HUES48 (cell line): ENCODE measurements around the gene MAP4K1.
"Not testable (repeated sequence)": the region's sequence is repeated elsewhere in the genome, so short reads cannot be mapped to it uniquely, and the experiment has no call there.

Experiments
- H3K27ac ChIP-seq: one replicate; pipeline ENCODE4 v1.7.0; 2013; ENCODE audit warnings: low read depth, low read length, inconsistent platforms
- H3K27me3 ChIP-seq: 2 replicates; pipeline ENCODE4 v1.6.1; 2013; ENCODE audit warnings: mild to moderate bottlenecking, low read length; ENCODE audit not compliant: control insufficient read depth, insufficient read depth
- H3K36me3 ChIP-seq: 2 replicates; pipeline ENCODE4 v1.6.1; 2013; ENCODE audit warnings: low read length; ENCODE audit not compliant: control insufficient read depth, insufficient read depth
- H3K4me1 ChIP-seq: 2 replicates; pipeline ENCODE4 v1.6.1; 2013; ENCODE audit warnings: mild to moderate bottlenecking, low read length; ENCODE audit not compliant: control insufficient read depth, insufficient read depth
- H3K4me3 ChIP-seq: 2 replicates; pipeline ENCODE4 v1.5.1; 2013; ENCODE audit warnings: mild to moderate bottlenecking, low read depth, low read length
- H3K9ac ChIP-seq: 2 replicates; pipeline ENCODE4 v1.6.1; 2013; ENCODE audit warnings: mild to moderate bottlenecking, low read depth, low read length, moderate library complexity
- H3K9me3 ChIP-seq: 2 replicates; pipeline ENCODE4 v1.6.1; 2013; ENCODE audit warnings: low read length; ENCODE audit not compliant: control insufficient read depth, insufficient read depth

MAP4K1 gene

GRCh38 chr19:38592940-38593339 lies 24.8 kb downstream of the MAP4K1 start:
- H3K36me3 ChIP-seq: peaks cover 3% of the 10 kb centered on the region
- H3K4me1 ChIP-seq: no peaks in the 10 kb centered on the region
- H3K27me3 ChIP-seq: no peaks in the 10 kb centered on the region
- H3K4me3 ChIP-seq: no peak overlapping the region
- no peak overlapping the region for H3K27ac ChIP-seq
- no peak overlapping the region for H3K9ac ChIP-seq
- no peaks in the 10 kb centered on the region for H3K9me3 ChIP-seq

DNA sequence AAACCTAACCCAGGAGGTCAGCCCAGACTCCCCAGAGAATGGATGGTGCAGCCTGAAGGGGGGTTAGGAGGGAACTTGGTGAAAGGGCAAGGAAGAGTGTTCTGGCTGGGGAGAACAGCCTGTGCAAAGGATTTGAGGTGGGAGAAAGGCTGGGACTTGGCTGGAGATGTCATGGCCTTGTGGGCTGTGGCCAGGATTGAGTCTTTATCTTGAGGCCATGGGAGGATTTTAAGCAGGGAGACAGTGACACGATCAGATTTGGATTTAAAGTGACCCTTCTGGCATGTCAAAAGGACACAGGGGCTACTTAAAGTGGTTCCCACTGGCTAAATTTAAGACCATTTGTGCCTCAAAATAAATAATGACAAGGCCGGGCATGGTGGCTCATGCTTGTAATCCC lies 29.7 kb downstream of the MAP4K1 start:
- H3K27me3 ChIP-seq: no peaks in the 10 kb centered on the region
- H3K4me3 ChIP-seq: no peak overlapping the region
- peaks cover 24% of the 10 kb centered on the region for H3K36me3 ChIP-seq
- H3K9ac ChIP-seq: no peak overlapping the region
- no peak overlapping the region for H3K27ac ChIP-seq
- H3K9me3 ChIP-seq: no peaks in the 10 kb centered on the region
- no peaks in the 10 kb centered on the region for H3K4me1 ChIP-seq

- no peak overlapping the region for H3K27ac ChIP-seq
- no peaks in the 10 kb centered on the region for H3K9me3 ChIP-seq
- H3K36me3 ChIP-seq: peaks cover 24% of the 10 kb centered on the region
- H3K4me3 ChIP-seq: no peak overlapping the region
- H3K9ac ChIP-seq: no peak overlapping the region
- H3K4me1 ChIP-seq: no peaks in the 10 kb centered on the region
- H3K27me3 ChIP-seq: no peaks in the 10 kb centered on the region
Measured at GRCh38 chr19:38587562-38587961, 30.2 kb downstream of the MAP4K1 start.

DNA sequence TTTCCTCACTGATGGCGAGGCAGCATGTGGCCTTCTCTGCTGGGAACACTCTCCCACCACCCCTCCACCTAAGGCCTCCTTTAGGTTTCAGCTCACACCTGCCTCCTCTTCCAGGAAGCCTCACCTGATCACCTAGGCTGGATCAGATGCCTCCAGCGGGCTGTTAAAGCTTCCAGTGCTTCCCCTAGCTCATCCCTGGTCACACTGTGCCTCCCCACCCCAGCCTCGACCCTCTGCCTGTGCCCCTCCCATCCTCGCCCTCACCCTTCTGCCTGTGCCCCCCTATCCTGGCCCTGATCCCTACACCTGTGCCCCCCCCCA lies 33.8 kb downstream of the MAP4K1 start:
- Histone ChIP-seq H3K4me3 (no peak overlapping the region), H3K27ac (no peak overlapping the region), H3K4me1 (no peaks in the 10 kb centered on the region), H3K36me3 (peaks cover 24% of the 10 kb centered on the region), H3K9me3 (no peaks in the 10 kb centered on the region), H3K9ac (no peak overlapping the region), H3K27me3 (no peaks in the 10 kb centered on the region)

- no peak overlapping the region for H3K9ac ChIP-seq
- no peak overlapping the region for H3K4me3 ChIP-seq
- no peak overlapping the region for H3K27ac ChIP-seq
- H3K27me3 ChIP-seq: no peaks in the 10 kb centered on the region
- H3K4me1 ChIP-seq: no peaks in the 10 kb centered on the region
- peaks cover 24% of the 10 kb centered on the region for H3K36me3 ChIP-seq
- no peaks in the 10 kb centered on the region for H3K9me3 ChIP-seq
Measured at GRCh38 chr19:38583219-38583984, 34.4 kb downstream of the MAP4K1 start.

GRCh38 chr19:38580080-38580479 lies 37.7 kb downstream of the MAP4K1 start:
- Histone ChIP-seq H3K27me3 (no peaks in the 10 kb centered on the region), H3K9ac (no peak overlapping the region), H3K9me3 (no peaks in the 10 kb centered on the region), H3K27ac (no peak overlapping the region), H3K36me3 (peaks cover 11% of the 10 kb centered on the region), H3K4me3 (no peak overlapping the region), H3K4me1 (no peaks in the 10 kb centered on the region)

DNA sequence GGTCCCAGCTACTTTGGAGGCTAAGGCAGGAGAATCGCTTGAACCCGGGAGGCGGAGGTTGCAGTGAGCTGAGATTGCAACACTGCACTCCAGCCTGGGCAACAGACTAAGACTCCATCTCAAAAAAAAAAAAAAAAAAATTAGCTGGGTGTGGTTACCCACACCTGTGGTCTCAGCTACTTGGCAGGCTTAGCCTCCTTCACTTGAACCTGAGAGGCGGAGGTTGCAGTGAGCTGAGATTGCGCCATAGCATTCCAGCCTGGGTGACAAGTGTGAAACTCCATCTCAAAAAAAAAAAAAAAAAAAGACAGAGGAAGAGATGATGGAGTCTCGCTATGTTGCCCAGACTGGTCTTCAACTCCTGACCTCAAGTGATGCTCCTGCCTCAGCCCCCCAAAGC lies 38.4 kb downstream of the MAP4K1 start:
- not testable (repeated sequence) for H3K27me3 ChIP-seq, H3K4me3 ChIP-seq, H3K27ac ChIP-seq, H3K9me3 ChIP-seq, H3K4me1 ChIP-seq, H3K36me3 ChIP-seq, H3K9ac ChIP-seq

- no peaks in the 10 kb centered on the region for H3K27me3 ChIP-seq
- no peak overlapping the region for H3K9ac ChIP-seq
- no peak overlapping the region for H3K27ac ChIP-seq
- no peaks in the 10 kb centered on the region for H3K9me3 ChIP-seq
- no peaks in the 10 kb centered on the region for H3K4me1 ChIP-seq
- H3K36me3 ChIP-seq: peaks cover 9% of the 10 kb centered on the region
- H3K4me3 ChIP-seq: no peak overlapping the region
Measured at GRCh38 chr19:38577826-38578225, 39.9 kb downstream of the MAP4K1 start.

GRCh38 chr19:38571682-38572081 lies 46.1 kb downstream of the MAP4K1 start:
- Histone ChIP-seq H3K9ac (no peak overlapping the region), H3K27me3 (no peaks in the 10 kb centered on the region), H3K4me3 (no peak overlapping the region), H3K4me1 (no peaks in the 10 kb centered on the region), H3K9me3 (no peaks in the 10 kb centered on the region), H3K36me3 (peaks cover 9% of the 10 kb centered on the region), H3K27ac (no peak overlapping the region)

GRCh38 chr19:38569368-38569983 lies 48.3 kb downstream of the MAP4K1 start:
- Histone ChIP-seq H3K9ac (no peak overlapping the region), H3K36me3 (peaks cover 2% of the 10 kb centered on the region; the same call in 1 of the 2 replicates)

DNA sequence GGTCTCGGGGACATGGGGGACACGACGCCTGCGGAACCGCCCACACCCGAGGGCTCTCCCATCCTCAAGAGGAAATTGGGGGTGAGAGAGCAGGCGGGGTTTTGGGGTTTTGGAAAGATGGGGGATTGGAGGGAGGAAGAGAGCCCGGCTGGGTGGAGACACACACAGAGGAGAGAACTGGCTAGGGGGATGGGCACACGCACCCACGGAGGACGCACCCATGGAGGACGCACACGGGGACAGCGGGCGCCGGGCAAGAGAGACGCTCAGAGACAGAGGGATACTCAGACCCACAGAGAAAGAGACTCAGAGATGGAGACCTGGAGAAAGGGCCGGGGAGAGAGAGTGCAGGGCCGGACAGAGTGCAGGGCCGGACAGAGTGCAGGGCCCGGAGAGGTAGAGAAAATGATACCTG lies 52.1 kb downstream of the MAP4K1 start:
- Histone ChIP-seq H3K4me3 (peak overlapping the region; percentile 17; the same call in 1 of the 2 replicates), H3K27me3 (peaks cover 17% of the 10 kb centered on the region), H3K36me3 (peaks cover 10% of the 10 kb centered on the region; the same call in 1 of the 2 replicates), H3K9ac (no peak overlapping the region), H3K27ac (no peak overlapping the region), H3K4me1 (no peaks in the 10 kb centered on the region), H3K9me3 (no peaks in the 10 kb centered on the region)

More at GRCh38 chr19:38569368-38569983, 48.3 kb downstream of the MAP4K1 start:
- H3K9me3 ChIP-seq: no peaks in the 10 kb centered on the region
- no peak overlapping the region for H3K27ac ChIP-seq
- H3K27me3 ChIP-seq: peaks cover 13% of the 10 kb centered on the region
- H3K4me1 ChIP-seq: no peaks in the 10 kb centered on the region
- H3K4me3 ChIP-seq: no peak overlapping the region
